ENCODE measurements around the gene TINCR. TPM values are rescaled to one million over a fixed set of nuclear protein-coding genes. Genes with fewer than 3 reads are reported as not detected.

TINCR gene
- total RNA-seq, 1 donor from 2014 or later: 0.33 TPM

DNA sequence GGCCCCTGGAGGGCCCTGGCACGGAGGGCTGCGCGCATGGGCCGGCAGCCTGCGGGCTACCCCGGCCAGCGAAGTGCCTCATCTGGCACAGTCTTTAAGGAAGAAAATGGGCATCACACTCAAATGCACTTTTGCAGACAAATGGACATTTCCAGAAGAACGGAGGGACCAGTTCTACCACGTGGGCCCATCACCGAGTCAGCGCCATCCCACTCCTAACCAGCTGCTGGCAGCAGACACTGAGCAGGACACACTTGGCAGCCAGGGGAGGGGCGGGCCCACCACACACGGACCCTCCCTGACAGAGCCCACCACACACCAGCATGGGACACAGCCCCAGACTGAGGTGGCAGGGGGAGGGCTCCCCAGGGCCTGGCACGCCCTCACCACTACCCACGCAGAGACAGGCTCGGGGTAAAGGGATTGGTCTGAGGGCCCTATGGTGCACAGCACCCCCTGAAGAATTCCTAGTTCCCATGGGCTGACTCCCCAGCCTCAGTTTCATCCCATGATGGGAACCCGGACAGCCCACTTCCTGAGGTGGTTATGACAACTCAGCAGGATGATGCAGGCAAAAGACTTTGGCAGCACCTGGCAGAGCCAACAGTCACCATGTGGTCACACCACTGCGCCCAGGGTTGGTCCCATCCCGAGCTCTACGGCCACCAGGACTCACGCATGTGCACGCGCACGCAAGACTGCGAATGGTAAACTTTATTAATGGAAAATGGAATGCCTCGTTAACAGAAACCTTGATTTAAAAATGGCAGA is 18.7 kb upstream of the TINCR start:
- TF ChIP-seq, protein P1, sequence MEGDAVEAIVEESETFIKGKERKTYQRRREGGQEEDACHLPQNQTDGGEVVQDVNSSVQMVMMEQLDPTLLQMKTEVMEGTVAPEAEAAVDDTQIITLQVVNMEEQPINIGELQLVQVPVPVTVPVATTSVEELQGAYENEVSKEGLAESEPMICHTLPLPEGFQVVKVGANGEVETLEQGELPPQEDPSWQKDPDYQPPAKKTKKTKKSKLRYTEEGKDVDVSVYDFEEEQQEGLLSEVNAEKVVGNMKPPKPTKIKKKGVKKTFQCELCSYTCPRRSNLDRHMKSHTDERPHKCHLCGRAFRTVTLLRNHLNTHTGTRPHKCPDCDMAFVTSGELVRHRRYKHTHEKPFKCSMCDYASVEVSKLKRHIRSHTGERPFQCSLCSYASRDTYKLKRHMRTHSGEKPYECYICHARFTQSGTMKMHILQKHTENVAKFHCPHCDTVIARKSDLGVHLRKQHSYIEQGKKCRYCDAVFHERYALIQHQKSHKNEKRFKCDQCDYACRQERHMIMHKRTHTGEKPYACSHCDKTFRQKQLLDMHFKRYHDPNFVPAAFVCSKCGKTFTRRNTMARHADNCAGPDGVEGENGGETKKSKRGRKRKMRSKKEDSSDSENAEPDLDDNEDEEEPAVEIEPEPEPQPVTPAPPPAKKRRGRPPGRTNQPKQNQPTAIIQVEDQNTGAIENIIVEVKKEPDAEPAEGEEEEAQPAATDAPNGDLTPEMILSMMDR (IDR thresholded peaks at IDR 0.05; ENCODE audit: unreplicated experiment): no peak
- Mint-ChIP-seq H3K9me3 (ENCODE audit: unreplicated experiment) (no peaks in the 10 kb centered on the region), H3K27ac (ENCODE audit: unreplicated experiment) (no peak overlapping the region), H3K4me1 (ENCODE audit: unreplicated experiment) (peaks cover 8% of the 10 kb centered on the region), H3K27me3 (ENCODE audit: unreplicated experiment) (no peaks in the 10 kb centered on the region), H3K4me3 (ENCODE audit: unreplicated experiment) (no peak overlapping the region), H3K36me3 (ENCODE audit: low read depth, unreplicated experiment) (peaks cover 24% of the 10 kb centered on the region)
- no peak for DNase-seq (ENCODE audit: low spot score)

DNA sequence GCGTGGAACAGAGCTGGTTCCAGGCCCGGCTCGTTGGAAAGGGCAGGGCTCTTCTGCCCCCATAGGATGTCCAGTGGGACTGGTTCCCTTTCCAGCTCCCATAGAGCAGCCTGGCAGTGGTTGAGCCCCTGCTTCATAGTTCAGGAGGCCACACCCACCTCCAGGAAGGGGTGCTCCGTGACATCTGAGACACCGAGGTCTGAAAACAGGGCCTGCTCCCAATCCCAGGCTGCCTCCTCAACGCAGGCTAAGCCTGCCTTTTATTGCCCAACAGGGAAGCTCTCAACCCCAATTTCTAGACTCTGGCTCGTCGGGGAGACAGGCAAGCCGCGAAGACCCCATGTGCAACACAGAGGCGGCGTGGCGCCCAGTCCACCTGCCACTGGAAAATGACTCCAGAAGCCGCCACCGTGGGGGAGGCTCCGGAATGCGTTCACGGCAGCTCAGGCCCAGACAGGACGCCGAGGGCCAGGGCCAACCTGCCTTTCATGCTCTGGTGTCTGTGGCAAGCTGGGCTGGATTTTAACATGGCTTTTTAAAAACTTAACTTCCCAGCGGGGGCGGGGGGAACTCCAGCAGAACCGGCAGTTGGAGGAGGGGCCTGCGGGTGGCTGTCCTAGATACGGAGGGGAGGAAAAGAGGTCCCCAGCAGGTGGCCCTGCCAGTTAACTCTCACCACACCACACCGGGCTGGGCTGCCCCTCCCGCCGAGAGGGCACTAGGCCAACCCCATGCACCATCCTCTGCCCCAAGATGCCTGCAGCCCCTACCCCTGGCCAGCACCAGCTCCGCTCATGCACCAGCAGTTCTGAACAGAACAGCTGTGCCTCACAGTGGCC is 17.9 kb upstream of the TINCR start:
- H3K4me1 Mint-ChIP-seq (ENCODE audit: unreplicated experiment): peaks cover 8% of the 10 kb centered on the region
- DNase-seq (ENCODE audit: low spot score): no peak
- H3K27me3 Mint-ChIP-seq (ENCODE audit: unreplicated experiment): no peaks in the 10 kb centered on the region
- no peaks in the 10 kb centered on the region for H3K9me3 Mint-ChIP-seq (ENCODE audit: unreplicated experiment)
- peaks cover 24% of the 10 kb centered on the region for H3K36me3 Mint-ChIP-seq (ENCODE audit: low read depth, unreplicated experiment)
- TF ChIP-seq, protein P1 (IDR thresholded peaks at IDR 0.05; ENCODE audit: unreplicated experiment): no peak
- no peak overlapping the region for H3K4me3 Mint-ChIP-seq (ENCODE audit: unreplicated experiment)
- H3K27ac Mint-ChIP-seq (ENCODE audit: unreplicated experiment): no peak overlapping the region

DNA sequence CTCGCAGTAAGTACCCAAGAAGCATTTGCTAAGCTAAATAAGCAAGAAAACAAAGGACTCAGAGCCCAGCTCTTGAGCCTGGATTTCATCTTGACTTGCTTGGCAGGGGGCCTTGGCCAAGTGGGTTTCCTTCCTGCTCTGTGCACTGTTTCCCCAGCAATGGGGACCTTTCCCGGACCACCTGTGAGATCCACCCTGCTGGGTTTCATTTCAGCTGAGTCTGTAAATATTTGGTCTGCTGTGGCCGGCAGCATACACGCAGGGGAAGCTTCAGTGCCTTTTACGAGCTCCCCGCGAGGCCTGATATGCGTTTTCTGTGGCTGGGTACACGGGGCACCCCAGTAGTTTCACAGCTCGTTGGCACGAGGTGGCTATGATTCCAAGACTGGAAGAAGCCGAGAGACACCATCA is 12.4 kb upstream of the TINCR start:
- no peaks in the 10 kb centered on the region for H3K9me3 Mint-ChIP-seq (ENCODE audit: unreplicated experiment)
- peaks cover 1% of the 10 kb centered on the region for H3K27me3 Mint-ChIP-seq (ENCODE audit: unreplicated experiment)
- peaks cover 3% of the 10 kb centered on the region for H3K4me1 Mint-ChIP-seq (ENCODE audit: unreplicated experiment)
- no peak overlapping the region for H3K4me3 Mint-ChIP-seq (ENCODE audit: unreplicated experiment)
- DNase-seq (ENCODE audit: low spot score): no peak
- peaks cover 8% of the 10 kb centered on the region for H3K36me3 Mint-ChIP-seq (ENCODE audit: low read depth, unreplicated experiment)
- TF ChIP-seq, protein P1 (IDR thresholded peaks at IDR 0.05; ENCODE audit: unreplicated experiment): no peak
- no peak overlapping the region for H3K27ac Mint-ChIP-seq (ENCODE audit: unreplicated experiment)

DNA sequence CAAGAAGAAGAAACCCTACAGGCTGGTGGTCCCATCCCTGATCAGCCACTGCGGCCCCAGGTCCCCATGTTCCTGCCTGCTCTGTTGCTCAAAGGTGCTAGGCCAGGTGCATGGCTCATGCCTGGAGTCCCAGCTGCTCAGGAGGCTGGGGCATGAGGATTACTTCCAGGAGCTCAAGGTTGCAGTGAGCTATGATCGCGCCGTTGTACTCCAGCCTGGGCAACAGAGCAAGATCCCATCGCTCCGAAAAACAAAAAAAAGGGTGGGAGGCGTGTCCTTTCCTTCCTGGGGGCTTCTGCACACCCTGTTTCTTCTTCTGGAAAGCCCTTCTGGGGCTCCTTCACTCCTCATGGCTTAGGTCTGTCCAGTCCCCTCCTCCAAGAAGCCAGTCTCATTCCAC is 11.9 kb upstream of the TINCR start:
- DNase-seq (ENCODE audit: low spot score): no peak
- Mint-ChIP-seq H3K27ac (ENCODE audit: unreplicated experiment) (no peak overlapping the region), H3K27me3 (ENCODE audit: unreplicated experiment) (peaks cover 1% of the 10 kb centered on the region), H3K9me3 (ENCODE audit: unreplicated experiment) (no peaks in the 10 kb centered on the region), H3K36me3 (ENCODE audit: low read depth, unreplicated experiment) (peaks cover 8% of the 10 kb centered on the region), H3K4me3 (ENCODE audit: unreplicated experiment) (no peak overlapping the region), H3K4me1 (ENCODE audit: unreplicated experiment) (peaks cover 3% of the 10 kb centered on the region)
- TF ChIP-seq, protein P1 (IDR thresholded peaks at IDR 0.05; ENCODE audit: unreplicated experiment): no peak

DNA sequence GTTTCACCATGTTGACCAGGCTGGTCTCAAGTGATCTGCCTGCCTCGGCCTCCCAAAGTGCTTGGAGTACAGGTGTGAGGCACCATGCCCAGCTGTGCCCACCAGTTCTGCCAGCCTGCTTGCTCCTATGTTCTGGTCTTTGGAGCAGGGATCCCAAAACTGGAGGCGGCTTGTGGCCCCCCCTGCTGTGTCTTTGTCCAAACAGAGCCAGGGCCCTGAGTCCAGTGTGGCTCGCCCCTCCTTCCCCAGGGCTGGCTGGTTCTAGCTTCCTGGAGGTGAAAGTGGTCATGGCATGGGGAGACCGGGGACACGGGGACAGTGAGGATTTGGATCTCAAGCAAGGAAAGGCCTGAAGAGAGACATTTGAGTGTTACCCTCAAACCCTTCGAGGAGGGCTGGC is 11.5 kb upstream of the TINCR start:
- Mint-ChIP-seq H3K9me3 (ENCODE audit: unreplicated experiment) (no peaks in the 10 kb centered on the region), H3K36me3 (ENCODE audit: low read depth, unreplicated experiment) (peaks cover 8% of the 10 kb centered on the region), H3K4me1 (ENCODE audit: unreplicated experiment) (peaks cover 3% of the 10 kb centered on the region), H3K27ac (ENCODE audit: unreplicated experiment) (no peak overlapping the region), H3K4me3 (ENCODE audit: unreplicated experiment) (no peak overlapping the region), H3K27me3 (ENCODE audit: unreplicated experiment) (peaks cover 1% of the 10 kb centered on the region)
- TF ChIP-seq, protein P1 (IDR thresholded peaks at IDR 0.05; ENCODE audit: unreplicated experiment): no peak
- no peak for DNase-seq (ENCODE audit: low spot score)
